Liver (tissue), 9 donors: ENCODE data around the gene ENOX2. TPM values are rescaled to one million over a fixed set of nuclear protein-coding genes. Genes with fewer than 3 reads are reported as not detected.

ENCODE experiments used
- DNase-seq: peaks from one replicate; pipeline ENCODE4 v3.0.0-alpha.2; 2017; ENCODE audit warnings: low spot score
- H3K27ac ChIP-seq, 2 donors: one replicate each; pipeline ENCODE4 v1.7.0; 2013; ENCODE audit warnings: inconsistent platforms in 2 of 2, low read length in 2 of 2, control low read depth in 1 of 2, low read depth in 1 of 2, mild to moderate bottlenecking in 1 of 2
- H3K27me3 ChIP-seq, 4 donors: one replicate each; pipeline versions ENCODE4 v1.6.1 to v1.7.0; 2013; ENCODE audit warnings: low read length in 3 of 4, inconsistent platforms in 1 of 4, mild to moderate bottlenecking in 1 of 4, moderate library complexity in 1 of 4; ENCODE audit not compliant: control insufficient read depth in 4 of 4, insufficient read depth in 4 of 4
- H3K36me3 ChIP-seq, 4 donors: one replicate each; pipeline versions ENCODE4 v1.6.1 to v1.7.0; 2013; ENCODE audit warnings: low read length in 3 of 4, mild to moderate bottlenecking in 3 of 4, low read depth in 1 of 4, moderate library complexity in 1 of 4; ENCODE audit not compliant: control insufficient read depth in 4 of 4, insufficient read depth in 3 of 4
- H3K4me1 ChIP-seq, 4 donors: one replicate each; pipeline versions ENCODE4 v1.6.1 to v1.7.0; 2013; ENCODE audit warnings: low read length in 3 of 4, mild to moderate bottlenecking in 3 of 4, moderate library complexity in 1 of 4; ENCODE audit not compliant: control insufficient read depth in 4 of 4, insufficient read depth in 4 of 4
- H3K4me3 ChIP-seq, 3 donors: one replicate each; pipeline versions ENCODE4 v1.6.1 to v1.7.0; 2013; ENCODE audit warnings: low read length in 3 of 3, control low read depth in 1 of 3, low read depth in 1 of 3, mild to moderate bottlenecking in 1 of 3
- H3K9ac ChIP-seq, 2 donors: one replicate each; pipeline ENCODE4 v1.7.0; 2013; ENCODE audit warnings: low read length in 2 of 2, mild to moderate bottlenecking in 2 of 2, moderate library complexity in 2 of 2, control low read depth in 1 of 2, low read depth in 1 of 2
- H3K9me3 ChIP-seq, 4 donors: one replicate each; pipeline versions ENCODE4 v1.6.1 to v1.7.0; 2013; ENCODE audit warnings: low read length in 3 of 4; ENCODE audit not compliant: control insufficient read depth in 4 of 4
- CTCF ChIP-seq: fragments of 150-350 bp; IDR thresholded peaks from 2 replicates; pipeline ENCODE4 v1.5.1; 2017; ENCODE audit warnings: improper control_type of control experiment, low read depth, low read length; ENCODE audit not compliant: missing input control
- EGR1 ChIP-seq, 2 donors: IDR thresholded peaks; 2 replicates each; pipeline ENCODE4 v1.6.1; 2016 to 2018; ENCODE audit warnings: antibody characterized with exemption in 2 of 2, low read depth in 2 of 2
- FOXA1 ChIP-seq: IDR thresholded peaks from 2 replicates; pipeline ENCODE4 v1.6.1; 2016; ENCODE audit warnings: antibody characterized with exemption
- FOXA2 ChIP-seq: IDR thresholded peaks from 2 replicates; pipeline ENCODE4 v1.6.1; 2016; ENCODE audit warnings: antibody characterized with exemption
- GABPA ChIP-seq, 2 donors: IDR thresholded peaks in 1 of 2; conservative IDR thresholded peaks in 1 of 2; 2 replicates each; pipeline ENCODE4 v1.6.1; 2016; ENCODE audit warnings: antibody characterized with exemption in 2 of 2, mild to moderate bottlenecking in 1 of 2, moderate library complexity in 1 of 2
- HNF4A ChIP-seq, 2 donors: conservative IDR thresholded peaks; 2 replicates each; pipeline ENCODE4 v1.6.1; 2016; ENCODE audit warnings: antibody characterized with exemption in 2 of 2, mild to moderate bottlenecking in 2 of 2
- HNF4G ChIP-seq: IDR thresholded peaks from 2 replicates; pipeline ENCODE4 v1.6.1; 2016; ENCODE audit warnings: antibody characterized with exemption
- JUND ChIP-seq, 2 donors: IDR thresholded peaks; 2 replicates each; pipeline ENCODE4 v1.6.1; 2016; ENCODE audit warnings: antibody characterized with exemption in 2 of 2
- MAX ChIP-seq: IDR thresholded peaks from 2 replicates; pipeline ENCODE4 v1.6.1; 2016; ENCODE audit warnings: antibody characterized with exemption
- NR2F2 ChIP-seq: IDR thresholded peaks from 2 replicates; pipeline ENCODE4 v1.6.1; 2016; ENCODE audit warnings: antibody characterized with exemption
- RAD21 ChIP-seq, 2 donors: IDR thresholded peaks; 2 replicates each; pipeline ENCODE4 v1.6.1; 2016; ENCODE audit warnings: antibody characterized with exemption in 2 of 2, mild to moderate bottlenecking in 2 of 2
- REST ChIP-seq: IDR thresholded peaks from 2 replicates; pipeline ENCODE4 v1.6.1; 2016; ENCODE audit warnings: antibody characterized with exemption, mild to moderate bottlenecking
- RXRA ChIP-seq, 2 donors: IDR thresholded peaks; 2 replicates each; pipeline ENCODE4 v1.6.1; 2017 to 2018; ENCODE audit warnings: antibody characterized with exemption in 2 of 2, mild to moderate bottlenecking in 1 of 2
- TAF1 ChIP-seq: conservative IDR thresholded peaks from 2 replicates; pipeline ENCODE4 v1.6.1; 2016; ENCODE audit warnings: antibody characterized with exemption, mild to moderate bottlenecking
- YY1 ChIP-seq: IDR thresholded peaks from 2 replicates; pipeline ENCODE4 v1.6.1; 2016; ENCODE audit warnings: antibody characterized with exemption, mild to moderate bottlenecking
- ZBTB33 ChIP-seq: IDR thresholded peaks from 2 replicates; pipeline ENCODE4 v1.6.1; 2016; ENCODE audit warnings: antibody characterized with exemption
- WGBS: extraction: QIAGEN DNeasy Blood & Tissue Kit; methylation state at CpG from one replicate; pipeline ENCODE4 v1.1.7; 2013; 5-methylcytosine and 5-hydroxymethylcytosine counted together
- polyA plus RNA-seq, 2 donors: library from polyadenylated mRNA; stranded (reverse) in 1 of 2; unstranded in 1 of 2; fragments of 200-250 nt in 1 of 2; fragments of >200 nt in 1 of 2; fragmentation: Nextera tagmentation in 1 of 2; extraction: Ambion mirVana in 1 of 2; gene quantifications; one replicate each; pipeline versions ENCODE4 v1.2.1 to v1.2.3, GENCODE V29; 2013 to 2015
- total RNA-seq, 2 donors: library from RNA; depleted of rRNA; stranded (reverse); fragments of >200 nt; gene quantifications; one replicate each; pipeline ENCODE4 v1.2.3, GENCODE V29; 2014
- donor health status: healthy.
- donor health status: healthy.
- donor health status: healthy.
- donor health status: healthy.
- donor health status: healthy.

ENOX2 gene
- total and polyA plus RNA-seq, 4 donors, result 5.0 to 11.5 (median 6.5) TPM

GRCh38 chrX:130896802-130897501, 6.1 kb downstream of the ENOX2 start:
- H3K36me3 ChIP-seq, result peaks cover 0 to 2% (median 0%) of the 10 kb centered on the region in 4 donors
- no peak overlapping the region for H3K9ac ChIP-seq
- DNase-seq, result no peak
- 83% methylated on average over 9 of the region's 9 CpGs for WGBS
- no peak overlapping the region for H3K27ac ChIP-seq
- no peaks in the 10 kb centered on the region for H3K9me3 ChIP-seq
- peaks cover 0 to 3% (median 1%) of the 10 kb centered on the region in 4 donors for H3K4me1 ChIP-seq
- no peaks in the 10 kb centered on the region for H3K27me3 ChIP-seq
- TF ChIP-seq JUND (IDR thresholded peaks at IDR 0.05), result no peak
- TF ChIP-seq HNF4G, result no peak
- TF ChIP-seq MAX, result no peak
- no peak for TF ChIP-seq YY1
- TF ChIP-seq TAF1, result no peak
- TF ChIP-seq RXRA (IDR thresholded peaks at IDR 0.05), result no peak
- TF ChIP-seq CTCF, result no peak
- no peak for TF ChIP-seq FOXA1
- TF ChIP-seq GABPA (IDR thresholded peaks at IDR 0.05 in 1 of 2, conservative IDR thresholded peaks at IDR 0.05 in 1 of 2), result no peak
- TF ChIP-seq HNF4A (conservative IDR thresholded peaks at IDR 0.05), result no peak
- no peak for TF ChIP-seq NR2F2
- no peak for TF ChIP-seq EGR1 (IDR thresholded peaks at IDR 0.05; ENCODE audit: low read depth in 2 of 2)
- no peak overlapping the region for H3K4me3 ChIP-seq

GRCh38 chrX:130896026-130896425, 7.0 kb downstream of the ENOX2 start:
- Histone ChIP-seq H3K9ac (no peak overlapping the region), H3K9me3 (no peaks in the 10 kb centered on the region), H3K27ac (no peak overlapping the region), H3K4me3 (no peak overlapping the region), H3K36me3 (peaks cover 0 to 2% (median 0%) of the 10 kb centered on the region in 4 donors), H3K4me1 (no peaks in the 10 kb centered on the region), H3K27me3 (no peaks in the 10 kb centered on the region)
- 59% methylated on average over 1 of the region's 1 CpG for WGBS
- no peak for TF ChIP-seq TAF1
- TF ChIP-seq RAD21 (IDR thresholded peaks at IDR 0.05), result no peak
- no peak for TF ChIP-seq NR2F2
- no peak for TF ChIP-seq HNF4A (conservative IDR thresholded peaks at IDR 0.05)
- no peak for TF ChIP-seq RXRA (IDR thresholded peaks at IDR 0.05)
- no peak for TF ChIP-seq FOXA1
- no peak for DNase-seq

GRCh38 chrX:130895299-130895698, 7.7 kb downstream of the ENOX2 start:
- TF ChIP-seq RXRA (IDR thresholded peaks at IDR 0.05) (no peak), ZBTB33 (no peak), TAF1 (no peak), JUND (IDR thresholded peaks at IDR 0.05) (no peak), EGR1 (IDR thresholded peaks at IDR 0.05; ENCODE audit: low read depth in 2 of 2) (no peak), YY1 (no peak), HNF4G (no peak), HNF4A (conservative IDR thresholded peaks at IDR 0.05) (no peak), RAD21 (IDR thresholded peaks at IDR 0.05) (no peak), FOXA2 (no peak), REST (no peak)
- no peak overlapping the region for H3K4me3 ChIP-seq
- H3K36me3 ChIP-seq, result peaks cover 0 to 2% (median 0%) of the 10 kb centered on the region in 4 donors
- no peaks in the 10 kb centered on the region for H3K27me3 ChIP-seq
- no peak overlapping the region for H3K9ac ChIP-seq
- H3K9me3 ChIP-seq, result no peaks in the 10 kb centered on the region
- no peaks in the 10 kb centered on the region for H3K4me1 ChIP-seq
- 84% methylated on average over 2 of the region's 2 CpGs for WGBS
- H3K27ac ChIP-seq, result no peak overlapping the region
- DNase-seq, result no peak
